GM19238 (cell line): ENCODE measurements around the gene TM9SF4.

ENCODE experiments used
- DNase-seq: peaks from one replicate; pipeline ENCODE4 v3.0.0; 2011; ENCODE audit warnings: low spot score; ENCODE audit not compliant: insufficient read length

TM9SF4 gene

GRCh38 chr20:32129863-32130262 lies 20.3 kb downstream of the TM9SF4 start:
- DNase-seq = no peak

DNA sequence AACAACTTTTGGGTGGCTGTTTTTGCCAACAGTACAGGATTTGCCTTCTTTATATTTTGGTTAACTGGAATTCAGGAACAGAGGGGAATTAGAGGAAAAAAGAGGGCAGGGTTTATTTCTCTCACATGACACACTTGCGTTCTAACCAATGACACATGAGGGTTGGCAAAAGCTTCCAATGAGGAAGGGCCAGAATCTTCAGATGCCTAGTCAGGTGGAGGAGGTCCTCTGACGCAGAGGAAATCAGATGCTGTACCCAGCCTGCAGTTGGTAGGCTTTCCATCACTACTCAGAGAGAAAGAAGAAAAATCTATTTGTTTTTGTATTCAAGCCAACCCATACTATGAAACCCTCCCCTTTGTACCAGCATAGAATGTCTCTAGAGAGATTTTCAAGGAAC lies 20.8 kb downstream of the TM9SF4 start:
- DNase-seq = no peak

- no peak for DNase-seq
Observed at GRCh38 chr20:32130965-32131364, 21.5 kb downstream of the TM9SF4 start.

GRCh38 chr20:32132911-32133549 lies 23.5 kb downstream of the TM9SF4 start:
- DNase-seq = peak; percentile 30

GRCh38 chr20:32134026-32134425 lies 24.5 kb downstream of the TM9SF4 start:
- no peak for DNase-seq

- no peak for DNase-seq
Observed at GRCh38 chr20:32135983-32136515, 26.5 kb downstream of the TM9SF4 start.

- no peak for DNase-seq
Observed at GRCh38 chr20:32138921-32139320, 29.4 kb downstream of the TM9SF4 start.

GRCh38 chr20:32139947-32140346 lies 30.4 kb downstream of the TM9SF4 start:
- DNase-seq = no peak

- DNase-seq = no peak
Observed at GRCh38 chr20:32140603-32141002, 31.1 kb downstream of the TM9SF4 start.

GRCh38 chr20:32141465-32141980 lies 32.0 kb downstream of the TM9SF4 start:
- no peak for DNase-seq

GRCh38 chr20:32142088-32142487 lies 32.6 kb downstream of the TM9SF4 start:
- DNase-seq = no peak

- no peak for DNase-seq
Observed at GRCh38 chr20:32142991-32143390, 33.5 kb downstream of the TM9SF4 start.

GRCh38 chr20:32144898-32145662 lies 35.6 kb downstream of the TM9SF4 start:
- DNase-seq = no peak

GRCh38 chr20:32149566-32150170 lies 40.2 kb downstream of the TM9SF4 start:
- DNase-seq = no peak

DNA sequence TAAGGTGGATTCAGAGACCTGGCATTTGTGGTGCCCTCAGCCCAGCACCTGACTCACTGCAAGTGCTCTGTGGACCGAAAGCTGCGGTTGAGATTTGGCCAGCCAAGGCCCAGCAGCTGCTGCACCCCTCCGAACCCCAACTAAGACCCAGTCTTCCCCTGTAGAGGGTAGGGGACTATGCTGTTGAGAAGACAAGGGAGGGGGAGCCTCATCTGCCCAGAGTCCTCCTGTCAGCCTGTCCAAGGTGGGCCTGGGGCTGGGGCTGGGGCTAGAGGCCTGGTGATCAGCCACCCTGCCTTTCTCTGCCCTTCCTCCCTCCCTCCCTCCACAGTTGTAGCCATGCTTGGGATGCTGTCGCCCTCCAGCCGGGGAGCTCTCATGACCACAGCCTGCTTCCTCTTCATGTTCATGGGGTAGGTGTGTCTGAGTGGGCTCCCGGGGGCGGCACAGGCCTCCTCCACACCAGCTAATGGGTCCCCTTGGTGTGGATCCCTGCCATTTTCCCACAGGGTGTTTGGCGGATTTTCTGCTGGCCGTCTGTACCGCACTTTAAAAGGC lies 40.9 kb downstream of the TM9SF4 start:
- no peak for DNase-seq

DNA sequence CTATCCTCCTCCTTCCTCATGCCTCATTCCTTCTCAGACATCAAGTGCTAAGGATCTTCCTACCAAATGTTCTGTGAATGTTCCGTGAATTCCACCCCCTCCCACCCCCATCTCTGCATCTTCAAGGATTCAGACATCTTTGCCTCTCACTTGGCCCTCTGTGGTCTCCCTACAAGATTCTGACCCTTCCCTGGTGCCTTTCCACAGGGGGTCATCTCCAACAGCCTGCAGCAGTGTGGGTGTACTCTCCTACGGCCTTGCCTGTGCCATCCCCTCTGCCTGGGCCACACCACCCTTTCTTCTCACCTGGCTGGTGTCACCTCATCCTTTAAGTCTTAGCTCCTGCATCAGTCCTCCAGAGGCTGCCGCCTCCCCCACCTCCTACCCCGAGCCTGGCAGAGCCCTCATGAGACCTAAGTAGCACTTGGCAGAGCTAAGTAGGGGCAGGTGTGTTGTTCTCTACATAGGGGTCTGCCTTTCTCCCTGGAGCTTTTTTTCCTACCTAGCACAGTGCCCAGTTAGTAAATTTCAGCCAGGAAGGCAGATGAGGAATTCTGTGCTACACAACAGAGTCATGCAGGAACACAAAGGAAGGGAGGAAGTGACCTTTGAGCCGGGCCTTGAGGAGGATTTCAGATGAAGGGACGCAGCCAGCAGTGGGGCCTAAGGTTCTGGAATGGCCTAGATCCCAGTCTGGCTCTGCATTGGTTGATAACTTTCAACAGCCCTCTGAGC lies 43.1 kb downstream of the TM9SF4 start:
- no peak for DNase-seq

GRCh38 chr20:32153156-32153665 lies 43.7 kb downstream of the TM9SF4 start:
- DNase-seq = no peak

DNA sequence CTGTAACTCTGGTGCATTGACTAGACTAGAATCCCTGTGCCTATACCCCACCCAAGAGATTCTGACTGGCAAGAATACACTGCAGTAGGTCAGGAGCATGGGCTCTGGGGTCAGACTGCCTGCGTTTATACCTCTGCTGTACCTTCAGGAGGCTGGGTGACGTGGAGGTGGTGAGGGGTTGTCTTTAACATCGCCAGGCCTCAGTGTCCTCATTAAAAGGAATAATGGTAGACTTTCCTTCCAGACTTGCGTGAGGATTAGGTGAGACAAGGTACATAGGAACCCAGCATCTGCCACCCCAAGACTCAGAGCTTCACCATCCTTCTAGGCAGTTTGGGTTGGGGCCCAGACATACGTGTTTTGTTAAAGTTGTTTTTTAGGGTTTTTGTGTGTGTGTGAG lies 44.3 kb downstream of the TM9SF4 start:
- DNase-seq = no peak

DNA sequence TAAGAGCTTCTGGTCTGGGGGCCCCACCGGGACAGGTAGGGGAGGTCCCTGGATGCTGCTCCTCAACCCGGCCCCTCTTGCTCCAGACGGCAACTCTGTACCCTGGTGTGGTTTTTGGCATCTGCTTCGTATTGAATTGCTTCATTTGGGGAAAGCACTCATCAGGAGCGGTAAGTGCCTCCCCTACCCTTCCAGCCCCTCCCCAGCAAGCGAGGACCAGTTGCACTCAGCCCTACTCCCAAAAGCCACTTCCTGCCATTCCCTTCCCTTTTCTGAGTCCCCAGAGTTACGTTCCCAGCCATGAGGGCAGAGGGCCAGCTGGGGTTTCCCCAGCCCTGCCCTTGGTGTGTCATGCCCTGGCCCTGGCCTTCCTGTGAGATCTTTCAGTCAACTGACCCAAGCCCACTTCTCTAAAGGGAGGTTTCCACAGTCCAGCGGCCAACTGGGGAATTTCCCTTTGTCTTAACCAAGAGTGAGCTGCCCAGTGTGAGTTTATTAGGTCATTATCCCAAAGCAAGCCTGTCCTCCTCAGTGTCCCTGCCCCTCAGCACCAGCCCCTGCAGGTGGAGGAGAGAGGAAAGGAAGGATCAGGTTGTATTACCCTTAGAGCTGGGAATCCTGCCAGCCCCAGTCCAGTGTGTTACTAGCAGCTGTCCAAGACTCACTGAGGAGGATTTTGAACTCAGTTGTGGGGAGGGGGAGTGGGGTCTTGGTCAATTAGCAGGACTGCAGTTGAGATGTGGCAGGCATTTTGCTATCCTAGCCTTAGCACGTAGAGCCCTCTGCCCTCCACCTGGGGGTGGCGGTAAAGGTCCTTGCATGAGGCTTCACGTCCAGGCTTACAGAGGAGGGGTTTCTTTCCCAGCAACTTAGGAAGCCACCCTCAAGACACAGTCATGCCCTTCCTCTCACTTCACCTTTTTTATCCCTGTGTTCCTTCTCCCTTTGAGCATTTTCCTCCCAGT lies 45.8 kb downstream of the TM9SF4 start:
- no peak for DNase-seq

GRCh38 chr20:32157611-32158010 lies 48.1 kb downstream of the TM9SF4 start:
- DNase-seq = no peak
